BLaER1 (cell line): ENCODE data around the gene FAM53A.
A peak's percentile ranks its signal among the peaks of the same experiment; 100 is the strongest.
"Not testable (repeated sequence)": the region's sequence is repeated elsewhere in the genome, so short reads cannot be mapped to it uniquely, and the experiment has no call there.

Experiments
- H3K27ac ChIP-seq: shearing (Covaris generic); formaldehyde crosslinking; 2 replicates; pipeline ENCODE4 v1.8.1; 2022
- H3K27me3 ChIP-seq: shearing (Covaris generic); formaldehyde crosslinking; 2 replicates; pipeline ENCODE4 v1.8.1; 2022
- H3K36me3 ChIP-seq: shearing (Covaris generic); formaldehyde crosslinking; 2 replicates; pipeline ENCODE4 v1.8.1; 2022
- H3K4me1 ChIP-seq: shearing (Covaris generic); formaldehyde crosslinking; 2 replicates; pipeline ENCODE4 v1.8.1; 2022
- H3K4me2 ChIP-seq: shearing (Covaris generic); formaldehyde crosslinking; 2 replicates; pipeline ENCODE4 v1.8.1; 2022
- H3K4me3 ChIP-seq: shearing (Covaris generic); formaldehyde crosslinking; 2 replicates; pipeline ENCODE4 v1.8.1; 2022
- H3K9ac ChIP-seq: shearing (Covaris generic); formaldehyde crosslinking; 2 replicates; pipeline ENCODE4 v1.8.1; 2022
- H3K9me3 ChIP-seq: shearing (Covaris generic); formaldehyde crosslinking; 2 replicates; pipeline ENCODE4 v1.8.1; 2022
- H4K20me1 ChIP-seq: shearing (Covaris generic); formaldehyde crosslinking; 2 replicates; pipeline ENCODE4 v1.8.1; 2022
- Cebpa-rat ChIP-seq: shearing (Covaris generic); IDR thresholded peaks from 2 replicates; pipeline ENCODE4 v1.8.1; 2022

Gene FAM53A

DNA sequence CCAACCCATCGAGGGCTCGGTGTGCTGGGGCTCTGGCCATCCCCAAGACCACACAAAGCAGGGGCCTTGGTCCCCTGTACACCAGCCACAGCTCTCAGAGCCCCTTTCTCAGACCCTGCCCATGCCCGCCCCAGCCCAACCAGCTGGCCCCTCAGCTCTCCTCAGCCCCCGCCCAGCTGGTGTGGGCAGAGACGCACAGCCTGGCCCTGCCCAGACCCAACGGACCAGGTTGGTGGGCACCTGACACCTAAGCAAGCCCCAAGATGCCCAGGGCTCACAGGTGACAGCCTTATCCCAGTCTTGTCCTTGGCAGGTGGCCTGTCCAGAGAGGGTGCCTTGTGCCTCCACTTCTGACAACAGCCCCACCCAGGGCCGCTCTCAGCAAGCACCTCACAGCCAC is 42.4 kb downstream of the FAM53A start:
- Histone ChIP-seq H3K4me3 (no peak overlapping the region), H3K36me3 (no peaks in the 10 kb centered on the region), H3K9me3 (no peaks in the 10 kb centered on the region), H3K4me1 (peaks cover 91% of the 10 kb centered on the region), H3K4me2 (peak overlapping the region; percentile 80), H3K27ac (no peak overlapping the region), H3K27me3 (peaks cover 34% of the 10 kb centered on the region), H3K9ac (no peak overlapping the region), H4K20me1 (peaks cover 25% of the 10 kb centered on the region)
- no peak for TF ChIP-seq Cebpa-rat

DNA sequence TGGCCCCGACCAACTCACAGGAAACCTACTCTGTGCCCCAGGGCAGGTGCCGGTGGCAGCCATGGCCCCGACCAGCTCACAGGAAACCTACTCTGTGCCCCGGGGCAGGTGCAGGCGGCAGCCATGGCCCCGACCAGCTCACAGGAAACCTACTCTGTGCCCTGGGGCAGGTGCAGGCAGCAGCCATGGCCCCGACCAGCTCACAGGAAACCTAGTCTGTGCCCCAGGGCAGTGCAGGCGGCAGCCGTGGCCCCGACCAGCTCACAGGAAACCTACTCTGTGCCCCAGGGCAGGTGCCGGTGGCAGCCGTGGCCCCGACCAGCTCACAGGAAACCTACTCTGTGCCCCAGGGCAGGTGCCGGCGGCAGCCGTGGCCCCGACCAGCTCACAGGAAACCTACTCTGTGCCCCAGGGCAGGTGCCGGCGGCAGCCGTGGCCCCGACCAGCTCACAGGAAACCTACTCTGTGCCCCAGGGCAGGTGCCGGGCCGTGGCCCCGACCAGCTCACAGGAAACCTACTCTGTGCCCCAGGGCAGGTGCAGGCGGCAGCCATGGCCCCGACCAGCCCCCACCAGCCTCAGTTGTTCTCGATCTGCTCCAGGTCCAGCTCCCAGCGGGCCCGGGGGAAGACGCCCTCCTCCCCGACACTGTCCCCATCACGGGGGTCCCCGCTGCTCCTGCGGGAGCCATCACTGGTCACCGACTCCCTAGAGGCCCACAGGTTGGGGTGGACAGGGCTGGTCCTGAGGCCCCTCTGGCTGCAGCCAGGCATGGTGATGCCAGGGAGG is 43.2 kb downstream of the FAM53A start:
- not testable (repeated sequence) for H3K4me3 ChIP-seq, H3K9me3 ChIP-seq, H3K9ac ChIP-seq, H3K36me3 ChIP-seq, H3K27ac ChIP-seq
- peaks cover 34% of the 10 kb centered on the region for H3K27me3 ChIP-seq
- peaks cover 25% of the 10 kb centered on the region for H4K20me1 ChIP-seq
- peak overlapping the region; percentile 80 for H3K4me2 ChIP-seq
- H3K4me1 ChIP-seq, result peaks cover 85% of the 10 kb centered on the region

DNA sequence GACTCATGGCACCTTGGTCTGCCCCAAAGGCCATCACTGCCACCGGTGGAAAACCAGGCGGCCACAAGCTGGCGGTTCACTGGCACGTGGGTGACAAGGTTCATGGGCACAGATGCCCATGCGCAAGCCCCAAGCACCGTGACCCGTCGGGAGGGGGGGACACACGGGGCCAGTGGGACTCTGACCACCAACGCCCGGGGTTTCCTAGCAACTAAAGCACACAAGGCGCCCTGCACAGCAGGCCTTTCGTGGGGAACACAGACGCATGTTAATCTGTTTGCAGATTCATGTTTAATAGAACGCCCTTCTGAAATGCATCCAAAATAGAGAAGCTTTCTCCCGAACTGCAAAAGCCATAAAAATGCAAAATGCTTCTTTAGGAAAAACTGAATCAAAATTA is 43.9 kb downstream of the FAM53A start:
- no peak overlapping the region for H3K4me3 ChIP-seq
- no peak for TF ChIP-seq Cebpa-rat
- H3K27me3 ChIP-seq, result peaks cover 34% of the 10 kb centered on the region
- H3K4me1 ChIP-seq, result peaks cover 78% of the 10 kb centered on the region
- no peak overlapping the region for H3K9ac ChIP-seq
- no peaks in the 10 kb centered on the region for H3K36me3 ChIP-seq
- peak overlapping the region; percentile 80 for H3K4me2 ChIP-seq
- no peaks in the 10 kb centered on the region for H3K9me3 ChIP-seq
- H3K27ac ChIP-seq, result no peak overlapping the region
- H4K20me1 ChIP-seq, result peaks cover 25% of the 10 kb centered on the region

DNA sequence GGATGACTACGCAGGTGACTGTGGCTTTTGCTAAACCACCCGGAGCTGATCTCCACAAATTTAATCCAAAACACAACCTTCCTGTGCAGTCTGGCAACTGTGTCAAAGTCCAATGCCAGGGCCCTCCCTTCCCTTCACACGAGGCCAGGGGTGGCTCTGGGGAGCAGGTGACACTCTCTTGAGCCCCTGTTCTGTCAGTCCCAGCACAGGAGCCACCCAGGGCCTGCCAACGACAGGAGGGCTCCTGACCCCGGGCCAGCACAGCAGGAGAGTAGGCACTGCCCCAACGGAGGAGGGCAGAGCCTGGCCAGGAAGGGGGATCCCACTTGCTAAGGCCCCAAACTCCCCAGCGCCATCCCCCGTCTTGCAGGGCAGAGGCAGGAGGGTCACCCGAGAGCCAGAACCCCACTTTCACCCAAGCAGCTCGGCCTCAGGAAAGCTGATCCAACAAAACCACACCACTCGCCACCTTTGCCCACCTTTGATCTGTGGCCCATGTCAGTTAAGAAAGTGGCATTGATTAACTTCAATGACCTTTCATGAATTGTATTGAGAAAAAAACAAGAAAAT is 44.7 kb downstream of the FAM53A start:
- Histone ChIP-seq H3K36me3 (no peaks in the 10 kb centered on the region), H3K4me2 (peak overlapping the region; percentile 80), H3K4me3 (no peak overlapping the region), H3K27me3 (peaks cover 34% of the 10 kb centered on the region), H3K4me1 (peaks cover 70% of the 10 kb centered on the region), H3K27ac (no peak overlapping the region), H3K9me3 (no peaks in the 10 kb centered on the region), H3K9ac (no peak overlapping the region), H4K20me1 (peaks cover 25% of the 10 kb centered on the region)
- TF ChIP-seq Cebpa-rat, result no peak

DNA sequence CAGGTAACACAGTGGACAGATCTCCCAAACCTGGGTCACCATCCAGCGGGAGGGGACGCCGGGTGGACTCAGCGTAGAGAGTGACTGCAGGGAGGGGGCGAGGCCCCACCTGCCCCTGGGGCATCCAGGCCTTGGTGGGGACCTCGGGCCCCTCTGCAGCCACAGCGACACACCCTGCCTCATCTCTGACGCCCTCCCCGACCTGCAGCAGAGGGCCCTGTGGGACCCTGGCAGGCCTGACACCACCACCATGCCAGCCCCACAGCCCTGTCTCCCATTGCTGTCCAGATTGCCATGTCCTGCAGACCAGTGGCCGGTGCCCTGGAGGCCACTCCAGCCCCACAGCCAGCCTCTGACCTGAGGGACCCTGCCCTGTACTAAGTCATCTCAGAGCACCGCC is 45.2 kb downstream of the FAM53A start:
- H3K4me1 ChIP-seq, result peaks cover 65% of the 10 kb centered on the region
- no peak for TF ChIP-seq Cebpa-rat
- no peak overlapping the region for H3K9ac ChIP-seq

DNA sequence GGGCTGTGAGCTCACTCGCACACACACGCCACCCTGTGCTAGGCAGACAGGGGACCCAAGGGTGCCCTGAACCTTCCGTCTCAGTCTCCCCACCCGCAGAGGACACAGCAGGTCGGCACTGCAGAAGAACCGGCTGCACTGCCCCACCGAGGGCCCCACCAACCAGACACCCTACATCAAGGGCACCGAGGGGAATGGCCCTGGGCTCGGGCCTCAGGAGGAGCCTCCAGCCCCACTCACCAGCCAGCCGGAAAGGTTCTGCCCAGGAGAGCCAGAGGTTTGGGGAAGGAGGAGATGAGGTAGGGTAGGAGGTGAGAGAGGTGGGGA is 45.9 kb downstream of the FAM53A start:
- Histone ChIP-seq H3K4me2 (peak overlapping the region; percentile 80), H3K4me1 (peaks cover 62% of the 10 kb centered on the region), H3K27me3 (peaks cover 34% of the 10 kb centered on the region), H3K4me3 (no peak overlapping the region), H3K9ac (no peak overlapping the region), H3K36me3 (no peaks in the 10 kb centered on the region), H4K20me1 (peaks cover 25% of the 10 kb centered on the region), H3K9me3 (no peaks in the 10 kb centered on the region), H3K27ac (peak overlapping the region; percentile 20; the same call in 1 of the 2 replicates)
- no peak for TF ChIP-seq Cebpa-rat

More for the DNA sequence above, 45.2 kb downstream of the FAM53A start:
- Histone ChIP-seq H3K4me3 (no peak overlapping the region), H4K20me1 (peaks cover 25% of the 10 kb centered on the region), H3K9me3 (no peaks in the 10 kb centered on the region), H3K36me3 (no peaks in the 10 kb centered on the region), H3K4me2 (peak overlapping the region; percentile 80), H3K27me3 (peaks cover 34% of the 10 kb centered on the region), H3K27ac (no peak overlapping the region)

DNA sequence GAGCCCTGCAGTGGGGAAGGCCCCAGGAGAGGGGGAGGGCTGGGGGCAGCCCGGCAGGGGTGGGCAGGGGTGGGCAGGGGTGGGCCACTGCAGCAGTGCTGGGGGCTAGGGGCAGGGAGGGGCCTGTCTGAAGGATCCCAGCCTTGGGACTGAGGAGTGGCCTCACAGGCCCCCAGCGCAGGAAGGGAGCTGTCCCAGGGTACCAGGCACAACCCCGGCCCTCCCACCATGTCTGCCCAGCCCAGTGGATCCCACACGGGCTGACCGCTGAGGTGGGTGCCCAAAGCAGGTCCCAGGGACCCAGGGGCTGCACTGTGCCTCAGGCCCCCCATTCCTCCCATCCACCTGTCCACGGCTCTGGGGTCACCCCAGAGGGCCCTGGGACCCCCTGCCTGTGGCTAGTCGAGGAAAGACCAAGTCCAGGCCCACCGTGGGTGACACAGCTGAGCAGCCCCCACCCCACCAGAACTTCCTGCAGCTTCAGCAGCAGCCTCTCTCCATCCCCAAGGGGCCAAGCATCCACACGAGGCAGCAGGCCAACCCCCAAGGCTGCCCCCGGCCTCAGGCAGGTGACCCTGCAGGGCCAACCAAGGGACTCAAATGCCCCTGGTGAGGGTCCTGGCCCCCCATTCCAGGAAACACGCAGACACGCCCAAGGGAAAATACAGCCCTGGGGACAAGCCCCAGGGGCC is 46.4 kb downstream of the FAM53A start:
- Histone ChIP-seq H3K4me1 (peaks cover 57% of the 10 kb centered on the region), H3K27ac (peak overlapping the region; percentile 20; the same call in 1 of the 2 replicates), H3K27me3 (peaks cover 34% of the 10 kb centered on the region), H4K20me1 (peaks cover 25% of the 10 kb centered on the region), H3K9ac (no peak overlapping the region), H3K9me3 (no peaks in the 10 kb centered on the region), H3K4me2 (peak overlapping the region; percentile 80), H3K4me3 (no peak overlapping the region), H3K36me3 (no peaks in the 10 kb centered on the region)
- no peak for TF ChIP-seq Cebpa-rat

DNA sequence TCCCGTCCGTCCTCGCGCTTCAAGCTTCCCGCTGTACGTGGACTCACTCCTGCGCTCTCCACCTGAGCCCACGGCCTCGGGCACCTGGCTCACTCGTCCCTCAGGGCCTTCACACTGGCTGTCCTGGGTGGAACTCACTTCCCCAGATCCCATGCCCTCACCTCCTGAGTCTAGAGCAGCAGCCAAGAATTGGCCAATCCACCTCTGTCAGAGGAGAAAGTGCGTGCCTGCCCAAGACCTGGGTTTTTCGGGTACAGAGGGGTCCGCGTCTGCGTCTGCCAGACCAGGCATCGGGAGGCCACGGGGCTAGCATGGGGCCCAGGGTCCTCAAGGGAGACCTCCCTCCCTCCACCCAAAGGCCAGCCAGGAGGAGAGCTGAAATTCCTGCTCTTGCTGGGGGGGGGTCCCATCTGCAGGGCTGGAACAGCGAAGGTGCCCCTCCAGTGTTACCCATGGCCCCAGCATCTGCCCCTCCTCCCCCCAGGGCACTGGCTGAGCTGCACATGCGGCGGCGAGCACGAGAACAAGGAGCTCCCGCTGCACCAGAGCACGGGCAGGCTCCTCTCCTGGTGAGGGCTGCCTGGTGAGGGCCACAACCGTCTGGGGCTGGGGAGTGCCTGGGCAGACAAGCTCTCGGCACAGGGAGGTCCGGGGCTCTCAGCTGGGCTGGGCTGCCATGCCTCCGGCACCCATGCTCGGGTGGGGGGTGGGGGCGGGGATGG is 47.5 kb downstream of the FAM53A start:
- no peak overlapping the region for H3K4me2 ChIP-seq
- no peak overlapping the region for H3K4me3 ChIP-seq
- H3K27ac ChIP-seq, result 0 out of 2 replicates have a peak overlapping the region, but pooled peaks have one; percentile 6
- peaks cover 27% of the 10 kb centered on the region for H3K27me3 ChIP-seq
- TF ChIP-seq Cebpa-rat, result no peak
- H3K9ac ChIP-seq, result no peak overlapping the region
- no peaks in the 10 kb centered on the region for H3K9me3 ChIP-seq
- peaks cover 49% of the 10 kb centered on the region for H3K4me1 ChIP-seq
- H4K20me1 ChIP-seq, result peaks cover 19% of the 10 kb centered on the region
- H3K36me3 ChIP-seq, result no peaks in the 10 kb centered on the region

DNA sequence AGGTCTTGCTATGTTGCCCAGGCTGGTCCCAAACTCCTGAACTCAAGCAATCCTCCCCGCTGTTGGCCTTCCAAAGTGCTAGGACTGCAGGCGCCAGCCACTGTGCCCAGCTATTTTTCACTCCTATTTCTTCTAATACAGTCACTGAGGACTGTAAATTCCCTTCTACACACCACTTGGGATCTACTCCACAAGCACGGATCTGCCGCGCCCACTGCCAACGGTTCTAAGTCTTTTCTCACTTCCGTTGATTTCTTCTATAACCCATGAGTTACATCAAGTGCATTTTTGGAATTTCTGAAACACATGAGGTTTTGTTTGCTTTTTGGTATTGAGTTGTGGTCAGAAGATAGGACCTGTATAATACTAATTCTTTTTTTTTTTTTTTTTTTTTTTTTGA is 48.6 kb downstream of the FAM53A start:
- no peak for TF ChIP-seq Cebpa-rat
- Histone ChIP-seq H3K27me3 (peaks cover 16% of the 10 kb centered on the region), H3K27ac (no peak overlapping the region), H3K36me3 (no peaks in the 10 kb centered on the region), H3K4me1 (peaks cover 38% of the 10 kb centered on the region), H3K9me3 (no peaks in the 10 kb centered on the region), H4K20me1 (peaks cover 7% of the 10 kb centered on the region; the same call in 1 of the 2 replicates), H3K4me2 (no peak overlapping the region), H3K4me3 (no peak overlapping the region), H3K9ac (no peak overlapping the region)

DNA sequence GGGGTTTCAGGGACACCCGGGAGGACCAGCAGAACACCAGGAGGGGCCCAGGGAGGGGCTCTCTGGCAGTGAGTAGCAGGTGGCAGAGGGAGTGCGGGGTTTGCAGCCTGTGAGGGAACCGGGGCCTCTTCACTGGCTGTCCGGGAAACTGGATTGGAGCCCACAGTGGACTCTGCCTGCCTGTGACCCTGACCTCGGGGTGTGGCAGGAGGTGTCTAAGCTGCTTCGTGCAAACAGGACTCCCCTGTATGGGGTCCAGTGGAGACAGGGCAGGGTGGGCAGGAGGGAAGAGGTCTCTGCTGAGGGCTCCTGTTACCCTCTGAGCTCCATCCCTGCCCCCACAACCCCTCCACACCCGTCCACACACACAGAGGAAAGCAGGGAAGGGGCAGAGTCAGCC is 50.1 kb downstream of the FAM53A start:
- Histone ChIP-seq H3K4me1 (peaks cover 23% of the 10 kb centered on the region), H3K9ac (no peak overlapping the region), H3K36me3 (no peaks in the 10 kb centered on the region), H4K20me1 (no peaks in the 10 kb centered on the region), H3K9me3 (no peaks in the 10 kb centered on the region), H3K4me3 (no peak overlapping the region), H3K27me3 (peaks cover under 1% of the 10 kb centered on the region; the same call in 1 of the 2 replicates), H3K4me2 (no peak overlapping the region), H3K27ac (no peak overlapping the region)
- TF ChIP-seq Cebpa-rat, result no peak
